A673 (cell line): ENCODE results near the gene ARL14.

Experiments
- CTCF ChIP-seq: fragments of 300-800, 200-600 bp; sonication (generic); conservative IDR thresholded peaks from 2 replicates; pipeline ENCODE4 v1.5.1; 2017; ENCODE audit warnings: low read depth, mild to moderate bottlenecking, antibody characterized with exemption, low read length, moderate library complexity, mixed read lengths
- EZH2 ChIP-seq: fragments of 200-600 bp; sonication (generic); IDR thresholded peaks from 2 replicates; pipeline ENCODE4 v1.6.1; 2017; ENCODE audit warnings: borderline replicate concordance, low read depth, mild to moderate bottlenecking, mixed read lengths, antibody characterized with exemption, low read length; ENCODE audit not compliant: poor library complexity, severe bottlenecking

- TF ChIP-seq CTCF (no peak), EZH2 (no peak)
These were observed 41.7 kb upstream of the ARL14 start for GRCh38 chr3:160635213-160635612.
